ENCODE results near the gene ATP5PO. TPM values are rescaled to one million over a fixed set of nuclear protein-coding genes. Genes with fewer than 3 reads are reported as not detected.

The ATP5PO gene
- total RNA-seq, 1 donor: 96.4 TPM

Other genes with a start within 250 kb of the ATP5PO start
- gene MRPS6, start 157.8 kb upstream of the ATP5PO start, total RNA-seq: 10.8 TPM
- gene SLC5A3, start 157.8 kb upstream of the ATP5PO start, total RNA-seq: 10.5 TPM